Glomerular endothelial cell (primary cell): ENCODE data around the gene ATRIP. TPM values are rescaled to one million over a fixed set of nuclear protein-coding genes. Genes with fewer than 3 reads are reported as not detected.

Source experiments
- DNase-seq: peaks from one replicate; pipeline ENCODE4 v3.0.0-alpha.2; 2011; ENCODE audit warnings: low read depth, low spot score; ENCODE audit errors: extremely low read depth
- total RNA-seq: library from RNA; depleted of rRNA; stranded (reverse); fragments of >200 nt; gene quantifications from 2 replicates; pipeline ENCODE4 v1.2.3, GENCODE V29; 2015

Gene ATRIP
- total RNA-seq, 1 donor from 2014 or later: 8.6 TPM

DNA sequence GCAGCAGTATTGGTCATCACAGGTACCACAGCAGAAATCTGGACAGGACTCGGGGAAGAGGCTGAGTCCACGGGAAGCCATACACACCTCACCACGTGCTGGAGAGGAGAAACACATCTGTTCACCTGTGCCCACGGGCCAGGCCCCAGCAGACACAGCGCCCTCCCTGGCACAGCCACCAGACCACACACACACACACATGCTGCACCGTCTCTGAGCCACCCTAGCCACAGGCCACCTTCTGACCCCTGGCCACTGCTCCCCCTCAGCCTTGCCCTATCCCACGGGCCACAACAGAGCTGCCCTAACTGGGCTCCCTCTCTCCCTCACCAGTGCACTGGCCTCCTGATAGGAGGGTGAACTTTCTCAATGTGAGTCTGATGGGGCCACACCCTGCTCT is 54.7 kb downstream of the ATRIP start:
- DNase-seq: no peak

DNA sequence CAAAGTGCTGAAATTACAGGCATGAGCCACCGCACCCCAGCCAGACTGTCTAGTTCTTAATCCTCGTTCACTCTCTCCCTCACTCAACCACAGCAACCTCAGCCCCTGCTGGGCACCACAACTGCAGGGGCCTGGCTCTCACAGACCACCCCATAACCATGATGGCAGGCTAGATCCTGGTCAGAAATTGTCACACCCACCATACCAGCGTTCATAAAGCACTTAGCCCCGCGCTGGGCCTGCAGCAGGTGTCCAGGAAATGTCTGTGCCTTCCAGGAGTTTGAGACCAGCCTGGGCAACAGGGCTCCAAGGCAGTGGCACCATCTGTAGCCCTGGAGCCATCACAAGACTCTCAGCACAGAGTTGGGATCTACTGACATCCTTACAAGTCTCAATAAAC is 55.6 kb downstream of the ATRIP start:
- DNase-seq: no peak

DNA sequence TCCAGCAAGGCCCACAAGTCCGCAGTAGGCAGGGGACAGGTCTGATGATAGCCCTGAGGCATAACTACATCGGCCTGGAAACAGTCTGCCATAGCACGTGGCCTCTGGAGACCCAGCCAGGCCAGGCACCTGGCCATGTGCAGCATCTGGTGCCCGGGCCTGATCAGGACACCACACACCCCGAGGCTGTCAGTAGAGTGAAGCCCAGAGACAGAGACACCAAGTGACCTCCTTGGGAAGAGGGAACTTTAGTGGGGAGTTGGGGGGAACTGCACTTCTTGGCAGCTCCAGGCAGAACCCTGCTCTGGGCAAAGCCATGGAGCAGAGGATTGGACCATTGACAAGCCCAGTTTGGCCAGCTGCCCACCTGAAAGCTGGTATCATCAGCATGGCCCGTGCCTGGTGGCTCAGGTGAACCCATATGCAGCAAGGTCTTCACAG is 56.2 kb downstream of the ATRIP start:
- no peak for DNase-seq

DNA sequence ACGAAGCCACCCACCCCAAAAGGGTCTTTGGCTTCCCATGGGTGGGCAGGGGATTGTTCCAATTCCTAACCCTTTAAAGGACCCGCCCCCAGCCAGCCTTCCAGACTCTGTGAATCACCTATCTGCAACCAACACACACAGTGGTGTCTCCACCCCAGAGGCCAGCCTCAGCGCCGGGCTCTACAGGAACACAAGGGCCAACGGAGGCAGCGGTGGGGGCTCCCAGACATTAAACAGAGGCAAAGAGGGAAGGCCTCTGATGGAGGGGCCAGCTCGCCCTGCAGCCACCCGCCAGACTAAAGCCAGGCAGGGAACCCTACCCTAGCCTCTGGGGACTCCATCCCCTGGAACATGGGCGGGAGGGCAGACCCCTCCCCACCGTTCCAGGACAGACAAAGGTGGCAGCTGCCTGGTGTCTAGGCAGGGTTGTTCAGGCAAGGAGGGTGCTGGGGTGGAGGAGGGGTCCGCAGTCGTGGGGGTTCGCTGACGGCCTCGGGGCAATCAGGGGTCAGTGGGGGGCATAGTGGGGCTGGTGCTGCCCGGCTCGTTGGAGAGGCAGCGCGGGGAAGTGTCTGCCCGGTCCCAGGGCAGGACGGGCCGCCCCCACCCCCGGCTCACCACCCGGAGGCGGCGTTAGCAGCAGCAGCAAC is 57.0 kb downstream of the ATRIP start:
- no peak for DNase-seq

DNA sequence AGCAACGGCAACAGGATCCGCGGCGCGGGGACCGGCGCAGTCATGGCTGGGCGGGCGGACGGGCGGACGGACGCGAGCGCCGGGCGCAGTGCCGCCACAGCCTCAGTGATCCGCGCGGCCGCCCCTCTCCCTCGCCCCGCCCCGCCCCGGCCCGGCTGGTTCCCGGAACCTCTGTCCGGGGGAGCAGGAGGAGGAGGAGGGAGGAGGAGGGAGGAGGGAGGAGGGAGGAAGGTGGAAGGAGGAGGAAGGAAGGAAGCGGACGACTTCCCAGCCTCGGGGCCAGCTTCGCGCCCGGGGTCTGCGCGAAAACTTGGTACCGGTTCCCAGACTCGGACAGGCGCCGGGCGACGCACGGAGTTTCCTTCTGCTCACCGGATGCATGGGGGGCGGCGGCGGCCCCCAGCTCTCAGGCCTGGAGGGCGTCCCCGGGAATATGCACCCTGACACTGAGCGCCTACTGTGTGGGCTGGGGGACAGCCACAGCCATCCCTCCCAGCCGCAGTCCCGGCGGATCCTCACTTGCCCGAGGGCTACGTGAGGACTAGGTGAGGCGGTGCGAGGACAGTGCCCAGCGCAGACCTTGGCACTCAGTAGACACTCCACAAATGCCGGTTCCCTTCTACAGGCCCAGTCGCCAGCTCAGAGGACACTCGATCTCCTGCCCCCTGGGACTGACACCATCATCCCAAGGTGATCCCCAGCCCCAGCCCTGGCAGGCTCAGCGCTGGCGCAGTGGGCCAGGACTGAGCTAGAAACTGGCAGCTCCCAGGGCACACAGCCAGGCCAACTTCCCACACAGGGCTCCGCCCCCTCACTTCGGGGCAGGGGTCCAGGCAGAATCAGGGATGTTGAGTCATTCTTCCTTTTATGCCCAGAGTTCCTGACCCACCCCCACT is 57.8 kb downstream of the ATRIP start, which contains the start of gene SHISA5:
SHISA5 (minus strand) TSS at position 124 of the 896 bp plus-strand sequence; CDS start at position 44, 80 bp downstream.
- peak; percentile 22 for DNase-seq

DNA sequence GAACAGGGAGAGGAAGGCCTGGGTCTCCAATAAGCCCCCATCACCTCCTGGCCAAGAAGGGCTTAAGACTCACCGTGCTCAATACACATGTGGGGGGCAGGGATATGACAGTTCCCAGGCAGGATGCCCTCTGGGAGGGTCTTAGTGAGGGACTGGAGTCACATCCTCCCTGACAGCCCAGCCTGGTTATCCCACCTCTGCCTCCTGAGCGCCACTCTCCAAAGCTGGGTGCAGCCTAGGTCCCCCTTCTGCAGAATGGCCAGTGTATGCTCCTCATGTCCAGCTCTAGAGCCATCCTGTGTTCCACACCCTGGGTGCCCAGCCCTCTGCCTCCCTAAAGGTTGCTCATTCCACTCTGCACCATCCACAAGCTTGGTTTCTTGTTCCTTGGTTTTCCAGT is 58.6 kb downstream of the ATRIP start:
- no peak for DNase-seq

DNA sequence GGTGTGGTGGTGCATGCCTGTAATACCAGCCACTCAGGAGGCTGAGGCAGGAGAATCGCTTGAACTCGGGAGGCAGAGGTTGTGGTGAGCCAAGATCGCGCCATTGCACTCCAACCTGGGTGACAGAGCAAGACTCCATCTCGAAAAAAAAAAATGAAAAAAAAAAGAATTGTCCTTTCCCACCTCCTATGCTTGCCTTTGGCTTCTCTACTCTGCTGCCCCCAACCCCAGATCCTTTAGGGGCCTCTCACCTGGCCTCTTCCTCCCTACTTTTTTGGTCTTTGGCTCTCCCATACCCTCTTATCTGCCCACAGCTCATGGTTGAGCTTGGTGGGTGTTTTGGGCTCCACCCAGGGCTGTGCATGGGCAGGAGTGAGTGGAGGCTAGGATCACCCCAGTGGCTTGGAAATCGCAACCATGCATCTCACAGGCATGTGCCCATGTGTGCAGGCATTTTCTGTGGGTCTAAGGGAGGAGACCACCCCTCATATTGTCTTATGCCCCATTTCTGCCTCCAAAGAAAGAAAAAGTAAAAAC is 59.5 kb downstream of the ATRIP start:
- no peak for DNase-seq

DNA sequence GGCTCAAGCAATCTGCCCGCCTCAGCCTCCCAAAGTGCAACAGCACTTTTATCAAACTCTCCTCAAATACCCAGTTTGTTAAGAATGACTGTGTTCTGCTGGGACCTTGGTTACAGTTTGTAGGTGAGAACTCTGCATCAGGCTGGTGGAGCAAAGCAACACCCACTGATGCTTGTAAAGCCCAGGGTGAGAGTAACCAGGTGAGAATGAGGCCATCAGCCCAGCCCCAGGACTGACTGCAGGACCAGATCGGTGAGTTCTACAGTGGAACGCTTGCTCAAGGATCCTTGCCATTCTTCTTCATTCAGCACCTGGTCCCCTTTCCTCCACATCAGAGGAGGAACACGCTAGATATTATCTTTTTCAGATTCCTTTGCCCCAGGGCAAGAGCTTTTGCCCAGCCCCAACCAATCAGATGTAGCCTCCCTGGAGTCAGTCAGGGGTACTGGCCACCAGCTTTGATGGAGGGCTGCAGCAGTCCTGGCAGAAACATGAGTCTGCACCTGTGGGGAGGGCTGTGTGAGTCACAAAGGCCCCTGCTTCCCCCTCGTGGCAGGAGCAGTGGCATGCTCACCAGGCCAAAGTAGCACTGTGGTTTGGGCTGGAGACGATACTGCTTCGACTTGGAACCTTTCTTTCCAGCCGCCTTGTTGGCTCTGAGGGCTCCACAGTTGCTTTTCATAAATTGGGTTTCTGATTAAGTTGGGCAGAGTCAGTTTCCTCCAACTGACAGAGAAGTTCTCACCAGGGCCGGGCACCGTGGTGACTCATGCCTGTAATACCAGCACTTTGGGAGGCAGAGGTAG is 60.9 kb downstream of the ATRIP start:
- peak; percentile 27 for DNase-seq

DNA sequence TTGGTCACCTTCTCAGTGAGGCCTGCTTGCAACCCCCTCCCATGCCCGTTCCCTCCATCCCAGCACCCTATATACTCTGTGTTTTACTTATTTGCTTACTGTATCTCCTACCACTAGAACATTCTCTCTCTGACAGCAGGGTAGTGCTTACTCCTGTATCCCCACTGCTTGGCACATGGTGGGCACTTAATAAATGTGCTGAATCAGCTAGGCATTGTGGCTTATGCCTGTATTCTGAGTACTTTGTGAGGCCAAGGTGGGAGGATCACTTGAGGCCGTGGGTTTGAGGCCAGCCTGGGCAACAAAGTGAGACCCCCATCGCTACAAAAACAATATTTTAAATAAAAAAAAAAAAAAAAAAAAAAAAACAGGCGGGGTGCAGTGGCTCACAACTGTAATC is 65.0 kb downstream of the ATRIP start:
- no peak for DNase-seq

DNA sequence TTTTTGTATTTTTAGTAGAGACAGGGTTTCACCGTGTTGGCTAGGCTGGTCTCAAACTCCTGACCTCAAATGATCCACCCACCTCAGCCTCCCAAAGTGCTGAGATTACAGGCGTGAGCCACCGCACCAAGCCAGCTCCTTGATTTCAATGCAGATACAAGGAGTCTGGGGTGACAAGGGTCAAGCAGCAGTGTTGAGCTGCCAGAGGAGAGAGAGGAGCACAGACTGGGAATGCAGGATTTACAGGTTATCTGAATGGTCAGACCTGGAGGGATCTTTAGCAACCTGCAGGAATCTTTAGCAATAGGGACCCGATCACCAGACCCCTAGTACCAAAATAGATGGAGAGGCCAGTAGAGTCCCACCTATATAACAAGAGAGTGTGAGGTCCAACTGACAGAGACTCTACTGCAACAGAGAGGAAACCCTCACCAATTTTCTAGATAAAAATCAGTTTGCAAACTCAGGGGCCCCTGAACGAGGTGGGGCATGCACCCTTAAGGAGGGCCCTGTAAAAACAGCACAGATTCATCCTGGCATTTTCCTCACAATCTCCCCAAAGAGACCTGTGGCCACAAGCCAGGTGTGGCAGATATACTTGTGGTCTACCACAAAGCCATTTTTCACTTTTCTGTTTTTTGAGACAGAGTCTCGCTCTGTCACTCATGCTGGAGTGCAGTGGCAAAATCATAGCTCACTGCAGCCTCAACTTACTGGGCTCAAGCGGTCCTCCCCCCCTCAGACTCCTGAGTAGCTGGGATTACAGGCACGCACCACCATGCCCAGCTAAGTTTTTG is 68.1 kb downstream of the ATRIP start:
- DNase-seq: no peak

Other genes starting within 250 kb of the ATRIP start
- not detected in 2 replicates for gene CAMP, start 223.2 kb upstream of the ATRIP start, total RNA-seq
- gene ZNF589, start 205.6 kb upstream of the ATRIP start, total RNA-seq: 2.2 and 4.7 TPM in 2 replicates
- gene NME6, start 145.4 kb upstream of the ATRIP start, total RNA-seq: 22.3 and 22.9 TPM in 2 replicates
- not detected in 2 replicates for gene SPINK8, start 113.1 kb upstream of the ATRIP start, total RNA-seq
- gene FBXW12, start 74.5 kb upstream of the ATRIP start, total RNA-seq: not detected in 2 replicates
- 35.3 and 35.4 TPM in 2 replicates for gene PLXNB1, start 16.7 kb upstream of the ATRIP start, total RNA-seq
- 10.8 and 12.7 TPM in 2 replicates for gene CCDC51, start 6.6 kb upstream of the ATRIP start, total RNA-seq
- 390 and 429 TPM in 2 replicates for gene TMA7, start 6.5 kb upstream of the ATRIP start, total RNA-seq
- 297 and 305 TPM in 2 replicates for gene SHISA5, start 57.4 kb downstream of the ATRIP start, total RNA-seq
- 6.5 and 10.7 TPM in 2 replicates for gene PFKFB4, start 110.1 kb downstream of the ATRIP start, total RNA-seq
- 0.24 and 1.2 TPM in 2 replicates for gene UCN2, start 117.0 kb downstream of the ATRIP start, total RNA-seq
- gene COL7A1, start 148.6 kb downstream of the ATRIP start, total RNA-seq: 20.0 and 25.0 TPM in 2 replicates
- gene UQCRC1, start 162.9 kb downstream of the ATRIP start, total RNA-seq: 207 and 225 TPM in 2 replicates
- gene TMEM89, start 175.0 kb downstream of the ATRIP start, total RNA-seq: not detected in 2 replicates
- 26.4 and 31.1 TPM in 2 replicates for gene SLC26A6, start 188.7 kb downstream of the ATRIP start, total RNA-seq
- gene CELSR3, start 216.1 kb downstream of the ATRIP start, total RNA-seq: 1.1 and 2.2 TPM in 2 replicates
- 18.6 and 34.7 TPM in 2 replicates for gene NCKIPSD, start 239.2 kb downstream of the ATRIP start, total RNA-seq